ENCODE data around the gene NAP1L5.

Gene NAP1L5

DNA sequence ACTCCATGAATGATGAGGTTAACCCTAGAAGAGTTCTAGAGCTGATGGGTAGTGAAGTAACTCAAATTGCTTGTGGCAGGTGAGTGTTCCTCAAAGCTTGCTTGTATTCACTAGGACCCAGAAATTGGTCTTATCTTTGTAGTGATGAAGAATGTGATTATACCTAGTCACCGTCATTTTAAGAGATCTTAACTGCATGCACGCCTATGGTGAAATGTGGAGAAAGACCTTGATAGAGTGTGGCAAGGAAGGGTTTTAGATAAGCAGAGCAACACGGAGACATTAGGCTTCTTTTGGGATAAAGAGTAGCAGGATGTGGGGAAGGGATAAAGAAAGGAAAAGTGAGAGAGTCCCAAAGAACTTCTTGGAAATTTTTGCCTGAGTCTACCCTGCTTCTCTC lies 42.4 kb downstream of the NAP1L5 start:
- no peak for TF ChIP-seq CTCF (IDR thresholded peaks at IDR 0.05; ENCODE audit: borderline replicate concordance, insufficient read depth, low read depth, low read length)
- H3K4me3 ChIP-seq (ENCODE audit: low read depth, low read length), result no peak overlapping the region

DNA sequence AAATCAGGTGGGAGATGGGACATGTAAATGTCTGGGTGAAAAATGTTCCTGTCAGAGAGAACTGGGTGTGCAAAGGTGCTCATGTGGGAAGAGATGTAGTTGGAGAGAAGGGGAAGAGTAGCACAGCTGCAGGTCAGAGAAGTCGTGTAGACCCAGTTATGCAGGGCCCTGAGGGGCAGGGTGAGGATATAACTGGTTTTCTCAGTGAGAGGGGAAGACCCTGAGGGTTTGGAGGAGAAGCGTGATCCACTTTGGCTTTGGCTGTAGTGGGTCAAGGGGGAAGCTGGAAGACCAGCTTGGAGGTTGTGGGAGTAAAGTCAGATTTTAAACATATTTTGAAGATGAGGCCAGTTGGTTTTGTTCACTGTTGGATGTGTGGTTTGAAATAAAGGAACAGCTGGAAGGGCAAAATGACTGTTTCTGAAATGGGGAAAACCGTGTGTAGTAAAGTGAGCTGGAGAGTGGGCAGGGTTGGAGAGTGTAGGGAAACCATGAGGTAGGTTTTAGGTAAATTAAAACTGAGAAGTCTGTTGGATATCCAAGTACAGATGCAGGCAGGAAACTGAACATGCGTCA lies 44.2 kb downstream of the NAP1L5 start:
- TF ChIP-seq CTCF (IDR thresholded peaks at IDR 0.05; ENCODE audit: borderline replicate concordance, insufficient read depth, low read depth, low read length), result no peak
- H3K4me3 ChIP-seq (ENCODE audit: low read depth, low read length), result no peak overlapping the region

- H3K4me3 ChIP-seq (ENCODE audit: low read depth, low read length), result no peak overlapping the region
- no peak for TF ChIP-seq CTCF (IDR thresholded peaks at IDR 0.05; ENCODE audit: borderline replicate concordance, insufficient read depth, low read depth, low read length)
These were observed 47.9 kb downstream of the NAP1L5 start for GRCh38 chr4:88649716-88650115.

- no peak overlapping the region for H3K4me3 ChIP-seq (ENCODE audit: low read depth, low read length)
- no peak for TF ChIP-seq CTCF (IDR thresholded peaks at IDR 0.05; ENCODE audit: borderline replicate concordance, insufficient read depth, low read depth, low read length)
These were observed 50.9 kb downstream of the NAP1L5 start for GRCh38 chr4:88646528-88647280.

- no peak overlapping the region for H3K4me3 ChIP-seq (ENCODE audit: low read depth, low read length)
- TF ChIP-seq CTCF (IDR thresholded peaks at IDR 0.05; ENCODE audit: borderline replicate concordance, insufficient read depth, low read depth, low read length), result no peak
These were observed 51.6 kb downstream of the NAP1L5 start for GRCh38 chr4:88645994-88646393.
